GM12864 (cell line): ENCODE measurements around the gene CDC14B.

Experiments used
- DNase-seq: peaks from one replicate; pipeline ENCODE4 v3.0.0-alpha.2; 2011; ENCODE audit warnings: low read depth
- H3K4me3 ChIP-seq: 2 replicates; pipeline ENCODE4 v1.5.1; 2011; ENCODE audit warnings: mild to moderate bottlenecking, low read depth, low read length, control low read depth
- TF ChIP-seq, protein P1 (sequence below): IDR thresholded peaks from 2 replicates; pipeline ENCODE4 v1.5.1; 2011; ENCODE audit warnings: low read depth, mild to moderate bottlenecking, moderate library complexity, low read length, control low read depth, inconsistent platforms; ENCODE audit errors: missing control alignments

Gene CDC14B

DNA sequence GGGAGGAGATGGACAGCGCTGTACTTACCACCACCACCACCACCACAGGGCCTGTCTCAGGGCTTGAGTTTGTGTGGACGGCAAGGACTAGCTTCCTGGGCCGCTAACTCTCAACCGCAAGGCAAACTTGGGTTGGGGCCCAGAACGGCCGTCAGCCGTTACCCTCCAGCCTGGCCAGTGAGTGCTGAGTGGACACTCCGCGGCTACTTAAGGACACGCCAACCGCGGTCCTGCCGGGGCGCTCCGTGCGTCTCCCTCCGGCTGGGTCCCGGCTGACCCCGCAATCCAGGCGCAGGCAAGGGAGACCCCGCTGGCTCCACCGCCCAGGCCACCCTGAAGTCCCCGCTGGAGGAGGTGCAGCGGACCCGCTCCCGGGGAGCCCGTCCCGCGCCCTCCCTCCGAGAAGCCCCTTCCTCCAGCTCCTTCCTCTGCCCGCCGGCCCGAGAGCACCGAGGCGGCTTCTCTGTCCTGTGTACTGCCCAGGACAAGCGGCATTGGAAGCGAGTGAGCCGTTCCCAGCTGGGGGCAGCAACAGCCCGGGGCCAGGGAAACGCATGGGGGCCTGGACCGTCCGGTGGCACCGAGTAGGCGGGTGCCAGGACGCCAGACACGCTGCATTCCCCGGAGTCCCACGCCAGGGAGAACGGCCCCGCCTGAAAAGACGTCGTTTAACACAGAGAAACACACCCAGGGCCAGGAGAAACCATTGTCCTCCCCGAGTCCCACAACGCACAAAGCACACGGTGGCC, 123.1 kb downstream of the CDC14B start:
- TF ChIP-seq, protein P1, sequence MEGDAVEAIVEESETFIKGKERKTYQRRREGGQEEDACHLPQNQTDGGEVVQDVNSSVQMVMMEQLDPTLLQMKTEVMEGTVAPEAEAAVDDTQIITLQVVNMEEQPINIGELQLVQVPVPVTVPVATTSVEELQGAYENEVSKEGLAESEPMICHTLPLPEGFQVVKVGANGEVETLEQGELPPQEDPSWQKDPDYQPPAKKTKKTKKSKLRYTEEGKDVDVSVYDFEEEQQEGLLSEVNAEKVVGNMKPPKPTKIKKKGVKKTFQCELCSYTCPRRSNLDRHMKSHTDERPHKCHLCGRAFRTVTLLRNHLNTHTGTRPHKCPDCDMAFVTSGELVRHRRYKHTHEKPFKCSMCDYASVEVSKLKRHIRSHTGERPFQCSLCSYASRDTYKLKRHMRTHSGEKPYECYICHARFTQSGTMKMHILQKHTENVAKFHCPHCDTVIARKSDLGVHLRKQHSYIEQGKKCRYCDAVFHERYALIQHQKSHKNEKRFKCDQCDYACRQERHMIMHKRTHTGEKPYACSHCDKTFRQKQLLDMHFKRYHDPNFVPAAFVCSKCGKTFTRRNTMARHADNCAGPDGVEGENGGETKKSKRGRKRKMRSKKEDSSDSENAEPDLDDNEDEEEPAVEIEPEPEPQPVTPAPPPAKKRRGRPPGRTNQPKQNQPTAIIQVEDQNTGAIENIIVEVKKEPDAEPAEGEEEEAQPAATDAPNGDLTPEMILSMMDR, result no peak
- DNase-seq, result no peak
- H3K4me3 ChIP-seq, result no peak overlapping the region

DNA sequence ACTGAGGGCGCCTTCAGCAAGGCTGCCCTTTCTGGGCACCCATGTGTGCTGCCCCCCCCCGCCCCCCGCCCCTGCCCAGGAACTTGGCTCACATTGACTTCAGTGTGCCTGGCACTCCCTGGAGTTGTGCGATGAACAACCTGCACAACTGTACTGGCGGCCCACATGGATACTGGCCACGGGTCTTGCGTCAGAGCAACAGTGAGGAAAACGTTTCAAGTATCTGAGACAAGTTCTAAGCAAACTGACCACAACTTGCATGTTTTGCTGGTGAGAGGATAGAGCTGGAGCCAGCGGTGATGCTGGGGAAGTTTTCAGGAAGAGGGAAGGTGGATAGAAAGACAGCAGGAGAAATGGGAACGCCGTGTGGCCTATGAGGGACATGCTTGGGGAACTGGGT, 124.3 kb downstream of the CDC14B start:
- TF ChIP-seq, protein P1, result no peak
- DNase-seq, result no peak
- H3K4me3 ChIP-seq, result no peak overlapping the region

DNA sequence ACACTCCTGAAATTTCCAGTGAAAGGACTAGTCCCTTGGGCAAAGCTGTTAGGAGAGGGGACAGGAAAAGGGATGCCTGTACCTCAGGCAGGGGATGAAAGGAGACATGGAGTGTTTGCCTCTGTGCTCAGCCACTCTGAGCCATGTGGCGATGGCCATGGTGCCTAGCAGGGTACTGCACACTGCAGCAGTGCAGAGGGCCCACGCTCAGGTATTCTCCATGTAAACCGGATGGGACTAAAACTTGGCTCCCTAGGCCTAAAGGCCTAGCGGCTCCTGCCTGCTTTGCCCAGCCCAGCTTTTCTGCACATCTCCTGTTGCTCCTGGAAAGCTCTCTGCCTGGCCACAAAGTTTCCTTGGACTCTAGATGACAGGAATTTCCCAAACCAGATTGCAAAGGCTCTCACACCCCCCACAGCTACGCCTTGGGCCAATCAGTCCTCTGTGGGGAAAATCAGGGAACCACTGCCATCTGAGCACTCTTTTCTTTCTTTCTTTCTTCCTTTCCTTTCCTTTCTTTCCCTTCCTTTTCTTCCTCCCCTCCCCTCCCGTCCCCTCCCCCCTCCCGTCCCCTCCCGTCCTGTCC, 125.3 kb downstream of the CDC14B start:
- DNase-seq, result no peak
- H3K4me3 ChIP-seq, result no peak overlapping the region
- TF ChIP-seq, protein P1, result no peak

DNA sequence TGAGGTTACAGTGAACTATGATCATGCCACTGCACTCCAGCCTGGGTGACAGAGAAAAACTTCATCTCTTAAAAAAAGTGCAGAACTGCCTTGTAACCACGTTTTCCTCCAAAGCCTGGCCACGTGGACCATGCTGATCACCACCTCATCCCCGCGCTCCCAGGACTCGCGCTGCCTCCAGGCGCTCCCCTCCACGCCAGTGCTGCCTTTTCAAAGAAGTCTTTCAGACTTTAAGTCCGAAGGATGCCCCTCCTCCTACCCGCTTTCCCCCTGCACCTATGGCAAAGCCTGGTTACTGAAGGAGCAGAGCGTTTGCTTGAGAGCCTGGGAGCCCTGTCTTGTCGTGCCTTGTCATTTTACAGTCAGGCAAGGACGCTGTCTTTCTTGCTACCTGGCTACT, 125.9 kb downstream of the CDC14B start:
- H3K4me3 ChIP-seq, result no peak overlapping the region
- DNase-seq, result no peak
- TF ChIP-seq, protein P1, result no peak

DNA sequence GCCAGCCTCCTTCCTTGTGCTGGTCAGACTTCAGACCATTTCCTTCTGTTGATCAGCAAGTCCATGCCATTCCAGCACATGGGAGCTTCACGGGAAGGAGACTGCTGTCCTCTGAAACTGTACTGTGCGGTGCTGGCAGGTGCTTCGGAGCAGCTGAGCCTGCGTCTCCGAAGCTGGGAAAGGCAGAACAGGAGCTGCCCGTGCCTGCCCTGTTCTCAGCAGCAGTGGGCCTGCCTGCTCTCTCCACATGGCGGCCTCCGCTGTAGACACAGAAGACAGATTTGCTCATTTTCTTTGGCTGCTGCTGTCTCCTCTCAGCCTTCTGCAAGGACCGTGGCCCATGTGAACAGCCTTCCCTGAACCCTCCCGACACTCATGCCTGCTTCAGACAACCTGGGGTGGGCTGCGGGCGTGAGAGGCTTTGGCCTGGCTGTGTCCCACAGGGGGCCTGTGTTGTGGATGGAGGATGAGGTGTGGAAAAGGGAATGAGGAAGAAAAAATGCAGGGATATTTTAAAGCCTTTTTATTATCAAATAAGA, 126.6 kb downstream of the CDC14B start:
- TF ChIP-seq, protein P1, result no peak
- no peak overlapping the region for H3K4me3 ChIP-seq
- DNase-seq, result no peak

DNA sequence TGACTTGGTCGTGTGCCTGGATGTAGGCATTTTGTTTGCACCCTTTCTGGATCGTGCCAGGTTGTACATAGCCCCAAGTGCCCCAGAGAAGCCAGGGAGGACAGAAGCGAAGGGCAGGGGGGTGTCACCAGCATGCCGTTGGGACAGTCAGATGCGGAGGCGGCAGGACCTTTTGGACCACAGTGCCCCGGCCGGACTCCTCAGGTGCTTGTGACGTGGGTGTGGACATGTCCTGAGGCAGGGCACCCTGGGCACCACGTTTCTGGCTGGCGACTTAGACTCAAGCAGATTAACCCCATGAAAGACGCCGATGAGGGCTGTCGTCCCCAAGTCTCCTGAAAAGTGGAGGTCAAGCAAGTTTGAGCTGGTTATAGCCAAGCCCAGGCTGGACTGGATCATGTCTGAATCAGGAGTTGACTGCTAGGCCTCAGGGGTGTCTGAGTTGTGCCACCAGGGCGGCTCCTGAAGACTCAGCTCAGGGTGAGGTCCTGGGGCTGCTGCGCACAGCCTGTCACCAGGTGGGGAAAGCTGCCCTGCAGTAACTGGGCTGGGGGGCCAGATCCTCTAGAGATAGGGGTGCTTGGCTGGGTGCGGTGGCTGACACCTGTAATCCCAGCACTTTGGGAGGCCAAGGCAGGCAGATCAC, 127.6 kb downstream of the CDC14B start:
- no peak overlapping the region for H3K4me3 ChIP-seq
- no peak for DNase-seq
- TF ChIP-seq, protein P1, result no peak
